ENCODE measurements around the gene MTFR1L.

DNA sequence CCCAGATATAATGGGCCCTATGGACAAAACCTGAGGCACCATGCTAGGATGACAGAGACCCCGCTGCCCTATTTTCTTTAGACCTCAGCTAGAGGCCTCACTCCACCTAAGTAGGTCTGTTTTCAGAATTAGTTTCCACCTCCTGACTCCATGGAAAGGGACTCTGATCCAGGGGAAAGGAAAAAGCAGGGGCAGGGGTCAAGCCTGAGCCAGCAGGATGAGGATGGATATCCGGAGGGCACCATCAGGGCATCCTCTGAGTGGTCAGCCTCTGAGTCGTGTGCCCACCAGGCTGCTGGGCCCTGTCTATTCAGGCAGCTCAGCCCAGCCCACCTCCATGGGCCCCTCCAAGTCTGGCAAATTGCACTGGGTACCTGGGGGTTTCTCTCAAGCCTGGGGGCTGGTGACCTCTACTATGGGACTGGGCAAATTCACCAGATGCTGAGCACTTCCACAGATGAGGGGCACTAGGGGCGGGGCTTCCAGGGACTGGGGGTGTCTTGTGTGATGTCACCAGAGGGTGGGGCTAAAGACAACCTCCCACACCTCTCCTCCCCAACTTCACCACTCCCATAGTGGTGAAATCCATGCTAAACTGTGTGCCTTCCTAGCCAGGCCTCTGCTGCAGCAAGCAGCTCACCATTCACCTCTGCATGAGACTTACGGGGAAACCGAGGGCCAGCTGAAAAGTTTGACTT is 50.3 kb downstream of the MTFR1L start:
- TF ChIP-seq CTCF (conservative IDR thresholded peaks at IDR 0.05; ENCODE audit: low read length) (no peak), EZH2phosphoT487 (IDR thresholded peaks at IDR 0.05; ENCODE audit: borderline replicate concordance, low read depth, low read length) (no peak)

All from OCI-LY7 (cell line).